H1 (cell line): ENCODE results near the gene C22orf23. TPM values are rescaled to one million over a fixed set of nuclear protein-coding genes. Genes with fewer than 3 reads are reported as not detected.

Experiments
- CTCF ChIA-PET: fragments of 300-600 bp; sonication (Branson Sonifier 250); formaldehyde crosslinking; loops from one replicate; lab custom pipeline; 2021; ENCODE audit not compliant: partially characterized antibody; lab: Charles Lee
- POLR2A ChIA-PET: fragments of 300-600 bp; sonication (Branson Sonifier 250); formaldehyde crosslinking; loops from one replicate; lab custom pipeline; 2021; ENCODE audit warnings: inconsistent platforms; ENCODE audit not compliant: partially characterized antibody; lab: Charles Lee
- DNase-seq, 2 experiments: peaks; one replicate each; pipeline versions ENCODE4 v3.0.0 to v3.0.0-alpha.2; 2010 to 2022; ENCODE audit warnings: low spot score in 2 of 2, low read depth in 1 of 2, mixed read lengths in 1 of 2
- FAIRE-seq: peaks from 2 replicates; lab custom pipeline; 2011; peaks lifted over from hg19 to GRCh38; lab: Jason Lieb, UNC
- H2AFZ ChIP-seq: 2 replicates; pipeline ENCODE4 v1.8.1; 2012; ENCODE audit warnings: low read length, inconsistent platforms
- H2AK5ac ChIP-seq: 2 replicates; pipeline ENCODE4 v1.6.1; 2013; ENCODE audit warnings: low read depth, low read length
- H2BK120ac ChIP-seq: replicated peaks from 2 replicates; pipeline ENCODE3; 2013; ENCODE audit warnings: low read depth, low read length, inconsistent platforms
- H2BK12ac ChIP-seq: 2 replicates; pipeline ENCODE4 v1.6.1; 2013; ENCODE audit warnings: low read depth, low read length
- H2BK15ac ChIP-seq: 2 replicates; pipeline ENCODE4 v1.6.1; 2013; ENCODE audit warnings: low read length
- H2BK20ac ChIP-seq: 2 replicates; pipeline ENCODE4 v1.6.1; 2013; ENCODE audit warnings: low read length
- H2BK5ac ChIP-seq: 2 replicates; pipeline ENCODE4 v1.6.1; 2013; ENCODE audit warnings: low read depth, low read length
- H3K14ac ChIP-seq: 2 replicates; pipeline ENCODE4 v1.6.1; 2013; ENCODE audit warnings: inconsistent platforms; ENCODE audit not compliant: insufficient read length
- H3K18ac ChIP-seq: 2 replicates; pipeline ENCODE4 v1.6.1; 2013; ENCODE audit warnings: low read length; ENCODE audit errors: extremely low read depth
- H3K23ac ChIP-seq: 2 replicates; pipeline ENCODE4 v1.6.1; 2013; ENCODE audit warnings: inconsistent platforms; ENCODE audit not compliant: insufficient read length
- H3K23me2 ChIP-seq: 2 replicates; pipeline ENCODE4 v1.6.1; 2013; ENCODE audit warnings: low read depth, low read length
- H3K27ac ChIP-seq: 2 replicates; pipeline ENCODE4 v1.6.1; 2011; ENCODE audit warnings: low read depth, low read length, inconsistent platforms
- H3K27me3 ChIP-seq, 4 experiments: replicated peaks in 1 of 4; 1 replicate in 1 of 4; 2 replicates in 3 of 4; pipeline versions ENCODE4 v1.6.1 to v1.8.1; 2011 to 2013; ENCODE audit warnings: low read length in 3 of 4, mild to moderate bottlenecking in 3 of 4, inconsistent platforms in 2 of 4, mixed read lengths in 2 of 4, moderate library complexity in 1 of 4; ENCODE audit not compliant: control insufficient read depth in 3 of 4, insufficient read depth in 3 of 4; ENCODE audit errors: extremely low read depth in 1 of 4
- H3K36me3 ChIP-seq, 4 experiments: 2 replicates each; pipeline versions ENCODE4 v1.6.1 to v1.8.1; 2011 to 2013; ENCODE audit warnings: mild to moderate bottlenecking in 4 of 4, low read length in 3 of 4, moderate library complexity in 2 of 4, control low read depth in 1 of 4, inconsistent platforms in 1 of 4; ENCODE audit not compliant: insufficient read depth in 4 of 4, control insufficient read depth in 2 of 4
- H3K4ac ChIP-seq: replicated peaks from 2 replicates; pipeline ENCODE3; 2013; ENCODE audit warnings: low read length, low read depth, mixed read lengths, inconsistent platforms; ENCODE audit not compliant: insufficient read length
- H3K4me1 ChIP-seq, 4 experiments: replicated peaks in 1 of 4; 1 replicate in 1 of 4; 2 replicates in 3 of 4; pipeline versions ENCODE4 v1.6.1 to v1.8.1; 2011 to 2013; ENCODE audit warnings: low read length in 3 of 4, inconsistent platforms in 2 of 4, mixed read lengths in 1 of 4; ENCODE audit not compliant: insufficient read depth in 4 of 4, control insufficient read depth in 3 of 4
- H3K4me2 ChIP-seq, 2 experiments: 2 replicates each; pipeline versions ENCODE4 v1.6.1 to v1.8.1; 2011 to 2013; ENCODE audit warnings: low read depth in 2 of 2, low read length in 2 of 2, control low read depth in 1 of 2, inconsistent platforms in 1 of 2, mild to moderate bottlenecking in 1 of 2; ENCODE audit not compliant: insufficient read depth in 1 of 2
- H3K4me3 ChIP-seq, 4 experiments: fragments of 200-600, 300-600 bp in 1 of 4; sonication (generic), shearing (Covaris generic), sonication (Bioruptor Twin) in 1 of 4; 2 replicates each; pipeline versions ENCODE4 v1.5.1 to v1.8.1; 2011 to 2016; ENCODE audit warnings: low read length in 4 of 4, low read depth in 3 of 4, control low read depth in 2 of 4, inconsistent platforms in 2 of 4, mild to moderate bottlenecking in 2 of 4, mixed read lengths in 1 of 4, moderate library complexity in 1 of 4; ENCODE audit not compliant: insufficient read depth in 2 of 4; ENCODE audit errors: extremely low read depth in 1 of 4
- H3K56ac ChIP-seq: replicated peaks from 2 replicates; pipeline ENCODE3; 2013; ENCODE audit warnings: low read depth, mild to moderate bottlenecking, mixed read lengths, low read length, inconsistent platforms; ENCODE audit not compliant: insufficient read length
- H3K79me1 ChIP-seq: 2 replicates; pipeline ENCODE4 v1.6.1; 2013; ENCODE audit warnings: low read depth, low read length, control low read depth
- H3K79me2 ChIP-seq, 2 experiments: 2 replicates each; pipeline versions ENCODE4 v1.6.1 to v1.8.1; 2012 to 2013; ENCODE audit warnings: low read length in 2 of 2, mild to moderate bottlenecking in 2 of 2, inconsistent platforms in 1 of 2; ENCODE audit not compliant: insufficient read depth in 2 of 2, control insufficient read depth in 1 of 2
- H3K9ac ChIP-seq, 4 experiments: replicated peaks in 1 of 4; 1 replicate in 1 of 4; 2 replicates in 3 of 4; pipeline versions ENCODE4 v1.6.1 to v1.8.1; 2011 to 2013; ENCODE audit warnings: low read depth in 3 of 4, low read length in 3 of 4, control low read depth in 2 of 4, mild to moderate bottlenecking in 2 of 4, moderate library complexity in 2 of 4, inconsistent platforms in 1 of 4; ENCODE audit errors: extremely low read depth in 1 of 4
- H3K9me3 ChIP-seq, 2 experiments: 2 replicates each; pipeline versions ENCODE4 v1.6.1 to v1.8.1; 2012 to 2013; ENCODE audit warnings: mild to moderate bottlenecking in 2 of 2, moderate library complexity in 2 of 2, control low read depth in 1 of 2, inconsistent platforms in 1 of 2, low read depth in 1 of 2, low read length in 1 of 2, mixed read lengths in 1 of 2; ENCODE audit not compliant: insufficient read depth in 2 of 2
- H4K20me1 ChIP-seq, 2 experiments: replicated peaks in 1 of 2; 2 replicates each; pipeline versions ENCODE3 to v1.8.1; 2011 to 2013; ENCODE audit warnings: inconsistent platforms in 2 of 2, low read length in 2 of 2, mild to moderate bottlenecking in 1 of 2; ENCODE audit not compliant: insufficient read depth in 2 of 2, control insufficient read depth in 1 of 2
- H4K5ac ChIP-seq: 2 replicates; pipeline ENCODE4 v1.6.1; 2013; ENCODE audit warnings: low read length, low read depth, mixed read lengths, inconsistent platforms; ENCODE audit not compliant: insufficient read length
- H4K8ac ChIP-seq: 2 replicates; pipeline ENCODE4 v1.8.0; 2013; ENCODE audit warnings: mild to moderate bottlenecking, moderate library complexity, low read length, inconsistent platforms; ENCODE audit not compliant: insufficient read depth; ENCODE audit errors: extremely low read depth
- H4K91ac ChIP-seq: replicated peaks from 2 replicates; pipeline ENCODE3; 2013; ENCODE audit warnings: low read length, mixed read lengths, inconsistent platforms; ENCODE audit not compliant: insufficient read length
- CBX5 ChIP-seq: fragments of 300-800, 300-1000 bp; sonication (generic); IDR thresholded peaks from 2 replicates; pipeline ENCODE4 v1.7.1; 2016; ENCODE audit warnings: antibody characterized with exemption, low read length, low read depth
- CEBPB ChIP-seq: IDR thresholded peaks from 2 replicates; pipeline ENCODE4 v1.6.1; 2012; ENCODE audit warnings: low read depth, low read length
- CREB1 ChIP-seq: IDR thresholded peaks from 2 replicates; pipeline ENCODE4 v1.6.1; 2012; ENCODE audit warnings: inconsistent platforms
- EZH2 ChIP-seq: fragments of 200-600 bp; sonication (generic); IDR thresholded peaks from 2 replicates; pipeline ENCODE4 v1.7.1; 2012; ENCODE audit warnings: low read depth, mild to moderate bottlenecking, moderate library complexity, low read length, inconsistent platforms; ENCODE audit not compliant: severe bottlenecking
- MAFK ChIP-seq: IDR thresholded peaks from 2 replicates; pipeline ENCODE4 v1.6.1; 2012; ENCODE audit warnings: low read depth, mild to moderate bottlenecking, improper control_type of control experiment, low read length
- NANOG ChIP-seq: IDR thresholded peaks from 2 replicates; pipeline ENCODE4 v1.6.1; 2011; ENCODE audit warnings: low read length, low read depth, mild to moderate bottlenecking, inconsistent platforms; ENCODE audit not compliant: insufficient read depth, poor library complexity, severe bottlenecking
- NRF1 ChIP-seq: IDR thresholded peaks from 2 replicates; pipeline ENCODE4 v1.6.1; 2011; ENCODE audit warnings: mild to moderate bottlenecking, low read depth, low read length, improper control_type of control experiment
- POLR2AphosphoS5 ChIP-seq: IDR thresholded peaks from 2 replicates; pipeline ENCODE4 v1.6.1; 2011; ENCODE audit warnings: low read depth, low read length
- RBBP5 ChIP-seq: IDR thresholded peaks from 2 replicates; pipeline ENCODE4 v1.7.1; 2012; ENCODE audit warnings: low read depth, mild to moderate bottlenecking, inconsistent platforms, low read length, moderate library complexity, borderline replicate concordance
- RFX5 ChIP-seq: IDR thresholded peaks from 2 replicates; pipeline ENCODE4 v1.6.1; 2011; ENCODE audit warnings: low read depth, low read length, improper control_type of control experiment, borderline replicate concordance
- SIX5 ChIP-seq: IDR thresholded peaks from 2 replicates; pipeline ENCODE4 v1.6.1; 2011; ENCODE audit warnings: mild to moderate bottlenecking, low read depth, low read length
- SRF ChIP-seq: IDR thresholded peaks from 2 replicates; pipeline ENCODE4 v1.6.1; 2011; ENCODE audit warnings: mild to moderate bottlenecking, low read depth, low read length, moderate library complexity
- YY1 ChIP-seq: IDR thresholded peaks from 2 replicates; pipeline ENCODE4 v1.6.1; 2011; ENCODE audit warnings: low read depth, mild to moderate bottlenecking, low read length
- WGBS, 2 experiments: shearing (Covaris generic) in 1 of 2; methylation state at CpG; one replicate each; pipeline versions ENCODE4 v1.1.6 to v1.1.7; 2013 to 2015; ENCODE audit warnings: low lambda C conversion rate in 2 of 2, mixed read lengths in 2 of 2, inconsistent platforms in 1 of 2, low coverage in 1 of 2, missing lambda C conversion rate in 1 of 2; ENCODE audit not compliant: insufficient replicate concordance in 2 of 2, insufficient coverage in 1 of 2, insufficient read length in 1 of 2; ENCODE audit errors: extremely low coverage in 1 of 2, missing lambda C conversion rate in 1 of 2; 5-methylcytosine and 5-hydroxymethylcytosine counted together
- polyA plus RNA-seq, 7 experiments: library from polyadenylated mRNA; depleted of rRNA in 3 of 7; stranded (reverse) in 5 of 7; unstranded in 2 of 7; fragments of >200 nt in 5 of 7; fragments of 200-250 nt in 2 of 7; gene quantifications; 1 replicate in 5 of 7; 2 replicates in 1 of 7; 4 replicates in 1 of 7; pipeline versions ENCODE4 v1.2.1 to v1.2.3, GENCODE V29; 2011 to 2013; ENCODE audit warnings: missing spikeins in 2 of 7, mixed read lengths in 2 of 7
- total RNA-seq: library from RNA; stranded (reverse); fragmentation: NEBNext Ultra II Directional; extraction: Animal tissue kit (Norgen Biotek cat#: 25700); gene quantifications from 2 replicates; pipeline ENCODE4 v1.2.1, GENCODE V29; 2021

The C22orf23 gene
- total and polyA plus RNA-seq, 2 of the 8 experiments (the other 6 are each of a cell fraction or from before 2014, with no cell fraction given), result 0.50 to 0.54 TPM

DNA sequence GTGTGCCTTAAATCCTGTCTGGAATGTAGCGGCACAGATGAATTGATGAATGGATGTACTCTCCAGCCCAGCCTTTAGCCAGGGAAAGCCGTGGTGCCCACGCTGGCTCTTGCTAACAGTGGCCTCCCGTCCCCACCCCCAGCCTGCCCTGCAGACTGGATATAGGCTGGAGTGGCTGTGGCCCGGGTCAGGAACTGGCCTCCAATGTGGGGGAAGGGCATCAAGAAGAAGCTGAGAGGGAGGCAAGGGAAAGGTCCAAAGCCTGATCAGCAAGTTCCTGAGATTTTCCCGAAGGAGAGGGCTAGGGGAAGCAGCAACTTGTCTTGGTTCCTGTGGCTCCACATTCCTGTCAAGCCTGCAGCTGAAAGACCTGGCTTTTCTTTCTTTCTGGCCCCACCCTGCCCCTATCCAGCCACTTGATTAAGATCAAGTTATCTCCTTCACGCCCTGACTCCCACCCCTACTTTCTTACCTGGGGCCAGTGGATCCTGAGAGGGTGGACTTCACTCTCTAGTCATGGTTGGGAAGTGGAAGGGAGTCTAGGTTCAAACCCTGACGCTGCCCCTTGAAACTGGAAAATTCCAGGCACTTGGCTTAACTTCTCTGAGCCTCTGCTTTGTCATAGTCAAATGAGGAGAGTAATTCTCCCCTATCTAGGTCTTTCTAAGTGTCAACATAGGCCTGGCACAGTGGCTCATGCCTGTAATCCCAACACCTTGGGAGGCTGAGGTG lies 58.3 kb downstream of the C22orf23 start:
- H3K4me2 ChIP-seq, result peak overlapping the region; percentile 3 to 29; a peak in 2 of 4 replicates
- H2BK120ac ChIP-seq, result no peak overlapping the region
- no peaks in the 10 kb centered on the region for H3K9me3 ChIP-seq
- H3K79me2 ChIP-seq, result no peaks in the 10 kb centered on the region
- peaks cover 16 to 24% (median 20%) of the 10 kb centered on the region in 4 experiments for H3K4me1 ChIP-seq
- FAIRE-seq (no peak), DNase-seq (peak in 1 of 2 experiments; percentile 65)
- H3K56ac ChIP-seq, result no peak overlapping the region
- peaks cover 0 to 5% (median under 1%) of the 10 kb centered on the region in 4 experiments; a peak in 4 of 8 replicates for H3K36me3 ChIP-seq
- peak overlapping the region; percentile 72; the same call in 1 of the 2 replicates for H3K27ac ChIP-seq
- H3K4ac ChIP-seq, result no peak overlapping the region
- 0 out of 2 replicates have a peak overlapping the region, but pooled peaks have one; percentile 83 for H2BK15ac ChIP-seq
- H3K23ac ChIP-seq, result no peak overlapping the region
- peak overlapping the region; percentile 48 for H2BK20ac ChIP-seq
- H3K9ac ChIP-seq, result peak overlapping the region in 2 of 4 experiments; percentile 1 to 14; a peak in 1 of 7 replicates
- ChIA-PET CTCF (interaction anchor here (1.0 to 15.4 kb wide), 6 partner anchors 8 to 70 kb away, joined by 3 to 158 read pairs (median 16); partner anchors contain the start of gene MICALL1), POLR2A (interaction anchor here (0.7 to 9.8 kb wide), 6 partner anchors 9 to 72 kb away, joined by 3 to 150 read pairs (median 6); partner anchors contain the start of genes GALR3 and MICALL1)
- H4K5ac ChIP-seq, result no peak overlapping the region
- H3K23me2 ChIP-seq, result no peaks in the 10 kb centered on the region
- H3K79me1 ChIP-seq, result no peaks in the 10 kb centered on the region; the same call in 1 of the 2 replicates
- no peak overlapping the region for H4K91ac ChIP-seq
- no peaks in the 10 kb centered on the region for H3K27me3 ChIP-seq
- H2AK5ac ChIP-seq, result peak overlapping the region; percentile 93
- no peak overlapping the region for H3K4me3 ChIP-seq
- H3K18ac ChIP-seq, result peak overlapping the region; percentile 93; the same call in 1 of the 2 replicates
- H4K8ac ChIP-seq, result no peak overlapping the region
- no peak overlapping the region for H3K14ac ChIP-seq
- 57% methylated on average over 8 of the region's 8 CpGs; no CpG with 5 or more reads in 1 of the 2 experiments for WGBS, 2 experiments
- no peaks in the 10 kb centered on the region for H4K20me1 ChIP-seq
- H2AFZ ChIP-seq, result no peak overlapping the region
- H2BK5ac ChIP-seq, result peak overlapping the region; percentile 85
- H2BK12ac ChIP-seq, result peak overlapping the region; percentile 87
- TF ChIP-seq EZH2, result no peak
- no peak for TF ChIP-seq NANOG
- 0 out of 2 replicates have a peak, but pooled peaks have one; percentile 25 for TF ChIP-seq POLR2AphosphoS5
- no peak for TF ChIP-seq SIX5
- TF ChIP-seq RBBP5, result no peak
- no peak for TF ChIP-seq NRF1
- no peak for TF ChIP-seq MAFK
- no peak for TF ChIP-seq YY1
- no peak for TF ChIP-seq SRF
- no peak for TF ChIP-seq CEBPB
- no peak for TF ChIP-seq RFX5
- TF ChIP-seq CBX5, result no peak
- TF ChIP-seq CREB1, result no peak
